GM15510 (cell line): ENCODE data around the gene MCRIP2.
A peak's percentile ranks its signal among the peaks of the same experiment; 100 is the strongest.

Source experiments
- POLR2A ChIP-seq: IDR thresholded peaks from 3 replicates; pipeline ENCODE4 v1.6.1; 2011; ENCODE audit warnings: borderline replicate concordance; ENCODE audit not compliant: insufficient read length; ENCODE audit errors: extremely low read depth

MCRIP2 gene

DNA sequence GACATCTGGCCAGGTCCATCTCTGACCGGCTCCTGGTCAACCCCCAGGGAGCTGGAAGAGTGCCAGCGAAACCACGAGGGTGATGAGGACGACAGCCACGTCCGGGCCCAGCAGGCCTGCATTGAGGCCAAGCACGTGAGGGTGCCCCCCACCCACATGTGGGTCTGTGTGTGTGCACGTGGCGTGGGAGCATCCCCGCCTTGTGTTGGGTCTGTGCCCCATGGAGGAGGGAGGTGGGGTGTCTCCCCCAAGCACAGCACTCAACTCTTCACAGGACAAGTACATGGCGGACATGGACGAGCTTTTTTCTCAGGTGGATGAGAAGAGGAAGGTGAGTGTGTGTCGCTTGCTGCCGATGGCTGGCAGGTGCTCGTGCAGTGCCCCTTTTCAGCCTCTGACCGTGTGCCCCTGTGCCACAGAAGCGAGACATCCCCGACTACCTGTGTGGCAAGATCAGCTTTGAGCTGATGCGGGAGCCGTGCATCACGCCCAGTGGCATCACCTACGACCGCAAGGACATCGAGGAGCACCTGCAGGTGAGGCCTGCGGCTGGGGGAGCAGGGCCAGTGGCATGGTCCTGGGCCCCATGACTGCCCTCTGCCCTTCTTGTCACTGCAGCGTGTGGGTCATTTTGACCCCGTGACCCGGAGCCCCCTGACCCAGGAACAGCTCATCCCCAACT, 40.3 kb downstream of the MCRIP2 start:
- TF ChIP-seq POLR2A = no peak

DNA sequence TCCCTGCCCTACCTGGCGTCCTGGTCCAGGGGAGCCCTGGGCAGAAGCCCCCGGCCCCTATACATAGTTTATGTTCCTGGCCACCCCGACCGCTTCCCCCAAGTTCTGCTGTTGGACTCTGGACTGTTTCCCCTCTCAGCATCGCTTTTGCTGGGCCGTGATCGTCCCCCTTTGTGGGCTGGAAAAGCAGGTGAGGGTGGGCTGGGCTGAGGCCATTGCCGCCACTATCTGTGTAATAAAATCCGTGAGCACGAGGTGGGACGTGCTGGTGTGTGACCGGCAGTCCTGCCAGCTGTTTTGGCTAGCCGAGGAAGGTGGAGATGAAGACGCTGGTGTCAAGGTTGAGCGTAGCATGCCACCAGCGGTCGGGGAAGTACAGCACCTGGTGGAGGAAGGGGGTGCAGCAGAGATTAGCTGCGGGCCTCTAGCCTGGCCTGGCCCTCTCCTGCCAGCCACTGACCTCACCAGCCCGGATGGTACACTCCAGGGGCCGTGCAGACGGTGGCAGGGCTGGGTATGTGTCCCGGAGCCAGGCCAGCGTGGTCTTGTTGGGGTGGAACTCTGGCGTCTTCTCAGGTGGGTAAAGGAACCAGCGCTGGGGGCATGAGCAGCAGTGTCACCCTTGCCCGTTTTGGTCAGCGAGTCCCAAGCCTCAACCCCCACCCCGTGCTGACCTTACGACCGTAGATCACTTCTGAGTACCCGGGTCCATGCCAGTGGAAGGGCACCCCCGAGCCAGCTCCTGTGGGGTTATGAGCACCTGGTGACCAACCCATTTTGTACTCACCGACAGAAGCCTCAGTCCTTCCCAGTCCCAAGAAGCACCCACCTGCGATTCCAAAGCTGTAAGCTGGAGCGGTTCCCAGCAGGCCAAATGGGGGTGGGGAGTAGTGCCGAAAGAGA, 41.1 kb downstream of the MCRIP2 start:
- no peak for TF ChIP-seq POLR2A

DNA sequence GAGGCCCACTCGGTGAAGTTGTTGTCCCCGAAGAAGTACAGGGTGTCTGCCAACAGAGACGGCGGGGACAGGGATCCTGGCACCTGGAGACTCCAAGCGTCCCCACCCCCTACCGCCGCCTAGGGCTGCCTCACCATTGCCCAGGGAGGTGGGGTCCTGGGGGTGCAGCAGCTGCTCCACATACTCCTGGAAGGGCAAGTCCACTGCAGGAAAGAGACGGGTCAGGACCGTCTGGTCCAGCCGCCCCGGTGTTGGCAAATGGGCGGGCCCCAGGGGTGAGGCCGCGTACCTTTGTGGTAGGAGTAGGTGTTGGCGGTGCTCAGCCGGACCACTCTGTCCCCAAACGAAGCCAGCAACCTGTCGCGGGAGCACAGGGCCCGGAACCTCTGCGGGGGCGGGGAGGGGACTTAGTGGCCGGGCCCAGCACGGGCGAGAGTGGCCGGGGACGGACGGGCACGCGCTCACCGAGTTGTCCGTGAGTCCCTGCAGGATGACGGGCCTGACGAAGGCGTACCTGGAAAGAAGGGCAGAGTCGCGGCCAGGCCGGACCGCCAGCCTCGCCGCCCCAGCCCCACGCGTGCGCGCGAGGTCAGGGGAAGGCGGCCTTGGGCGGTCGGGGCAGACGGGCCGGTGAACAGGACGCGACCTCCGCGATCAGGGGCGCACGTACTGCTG, 41.9 kb downstream of the MCRIP2 start:
- TF ChIP-seq POLR2A = no peak

DNA sequence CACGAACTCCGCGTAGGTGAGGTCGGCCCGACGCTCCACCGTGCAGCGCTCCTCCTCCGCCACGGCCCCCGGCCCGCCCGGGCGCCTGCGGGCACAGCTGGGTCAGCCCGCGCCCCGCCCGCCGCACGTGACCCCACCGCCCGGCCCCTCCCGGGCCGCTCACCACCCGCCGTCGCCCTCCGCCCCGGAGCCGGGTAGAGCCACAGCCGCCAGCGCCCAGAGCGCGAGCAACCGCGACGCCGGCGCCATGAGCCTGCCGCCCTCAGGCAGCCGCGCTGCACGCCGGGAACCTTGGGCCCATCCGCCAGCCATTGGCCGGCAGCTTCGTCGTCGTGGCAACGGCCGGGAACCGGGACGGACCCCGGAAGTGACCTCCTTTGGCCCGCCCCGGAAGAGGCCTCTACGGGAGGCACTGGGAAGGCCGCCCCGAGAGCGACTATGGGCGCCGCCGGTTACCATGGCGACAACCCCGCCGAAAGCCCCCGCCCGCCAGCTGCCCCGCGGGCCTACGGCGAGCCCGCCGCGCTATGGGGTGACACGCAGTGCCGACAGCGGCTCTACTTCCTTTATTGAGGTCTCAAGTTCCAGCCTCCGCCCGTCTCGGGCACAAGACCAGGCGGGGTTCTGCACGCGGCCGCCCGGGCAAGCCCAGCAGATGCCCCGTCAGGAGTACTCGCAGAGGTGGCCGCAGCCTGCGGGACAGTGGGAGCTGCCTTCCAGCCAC, 42.6 kb downstream of the MCRIP2 start, which contains the start of gene JMJD8:
Gene JMJD8, minus strand, starts transcription at position 264 of the 724 bp plus-strand sequence. Its CDS starts 15 bp downstream, at position 249.
- peak; percentile 94 for TF ChIP-seq POLR2A

DNA sequence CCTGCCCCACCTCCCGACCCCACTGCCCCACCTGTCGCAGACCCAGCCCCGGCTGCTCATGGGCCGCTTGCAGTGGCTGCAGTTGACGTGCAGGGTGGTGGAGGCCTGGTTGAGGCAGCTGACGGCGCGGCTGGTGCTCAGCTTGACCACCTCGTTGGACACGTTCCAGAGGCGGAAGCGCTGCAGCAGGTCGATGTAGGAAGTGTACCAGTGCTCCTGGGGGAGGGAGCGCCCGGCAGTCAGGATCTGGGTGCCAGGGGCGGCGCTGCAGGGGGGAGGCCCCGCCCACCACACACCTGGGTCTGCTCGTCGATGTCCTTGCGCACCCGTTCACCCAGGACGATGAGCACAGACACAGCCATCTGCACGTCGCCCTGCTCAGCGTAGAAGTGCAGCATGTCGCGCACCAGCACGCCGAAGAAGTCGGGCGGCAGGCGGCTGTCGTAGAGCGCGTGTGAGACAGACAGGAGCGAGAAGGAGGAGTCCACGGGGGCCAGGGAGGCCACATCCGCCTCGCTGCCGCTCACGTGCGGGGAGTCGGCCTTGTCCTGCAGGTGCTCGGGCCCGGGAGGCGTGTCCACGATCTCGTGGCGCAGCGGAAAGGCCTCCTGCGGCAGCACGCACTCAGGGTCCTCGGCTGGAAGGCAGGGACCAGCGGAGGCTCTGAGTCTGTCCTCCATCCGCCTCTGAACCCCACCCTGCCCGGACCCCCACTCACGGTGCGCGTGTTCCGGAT, 43.5 kb downstream of the MCRIP2 start:
- no peak for TF ChIP-seq POLR2A

DNA sequence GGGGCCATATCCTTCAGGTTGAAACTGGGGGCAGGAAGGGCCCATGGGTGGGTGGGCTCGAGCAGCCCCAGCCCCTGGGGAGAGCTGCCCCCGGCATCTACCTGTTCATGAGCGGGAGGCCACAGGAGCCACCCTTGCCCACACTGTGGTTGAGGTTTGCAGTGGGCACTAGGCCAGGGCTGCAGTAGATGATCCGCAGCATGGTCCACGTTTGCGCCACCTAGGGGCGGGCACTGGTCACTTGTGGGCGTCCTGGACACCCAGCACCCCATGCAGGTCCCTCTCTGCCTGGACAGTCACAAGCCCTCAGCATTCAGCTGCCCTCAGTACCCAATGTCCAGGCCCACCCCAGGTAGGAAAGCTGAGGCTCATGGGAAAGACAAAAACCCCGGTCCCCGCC, 44.3 kb downstream of the MCRIP2 start:
- no peak for TF ChIP-seq POLR2A

DNA sequence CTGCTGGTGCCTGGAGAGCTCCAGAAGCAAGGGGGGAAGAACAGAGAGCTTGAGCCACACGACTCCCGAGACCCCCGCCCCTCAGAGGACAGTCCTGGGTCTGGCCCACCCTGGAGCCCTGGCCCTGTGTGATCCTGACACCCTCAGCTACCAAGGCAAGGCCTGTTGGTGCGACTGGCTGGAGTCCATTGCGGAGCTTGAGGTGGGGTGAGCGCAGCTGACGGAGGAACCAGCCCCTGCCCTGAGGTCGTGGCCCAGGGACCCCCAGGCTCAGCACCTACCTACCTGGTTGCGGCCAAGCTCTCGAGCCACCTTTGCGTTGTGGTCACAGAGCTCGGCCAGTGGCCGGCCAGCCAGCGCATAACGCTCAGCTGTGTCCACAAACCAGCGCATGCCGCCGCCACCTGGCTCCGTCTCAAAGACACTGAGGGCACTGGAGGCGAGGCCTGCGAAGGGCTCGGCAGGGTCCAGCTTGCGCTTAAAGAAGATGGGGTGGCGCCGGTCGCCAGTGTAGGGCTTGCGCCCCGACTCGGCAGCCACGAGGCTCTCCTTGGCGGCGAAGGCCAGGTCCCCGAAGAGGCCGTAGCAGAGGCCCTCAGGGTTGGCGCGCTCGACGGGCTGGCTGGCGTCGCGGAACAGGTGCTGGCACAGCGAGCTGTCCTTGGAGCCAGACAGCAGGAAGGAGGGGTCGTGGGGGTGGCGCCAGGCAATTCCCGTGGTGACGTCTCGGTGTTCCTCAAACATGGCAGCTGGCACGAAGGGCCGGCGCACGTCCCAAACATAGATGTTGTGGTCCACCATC, 45.0 kb downstream of the MCRIP2 start:
- TF ChIP-seq POLR2A = no peak

DNA sequence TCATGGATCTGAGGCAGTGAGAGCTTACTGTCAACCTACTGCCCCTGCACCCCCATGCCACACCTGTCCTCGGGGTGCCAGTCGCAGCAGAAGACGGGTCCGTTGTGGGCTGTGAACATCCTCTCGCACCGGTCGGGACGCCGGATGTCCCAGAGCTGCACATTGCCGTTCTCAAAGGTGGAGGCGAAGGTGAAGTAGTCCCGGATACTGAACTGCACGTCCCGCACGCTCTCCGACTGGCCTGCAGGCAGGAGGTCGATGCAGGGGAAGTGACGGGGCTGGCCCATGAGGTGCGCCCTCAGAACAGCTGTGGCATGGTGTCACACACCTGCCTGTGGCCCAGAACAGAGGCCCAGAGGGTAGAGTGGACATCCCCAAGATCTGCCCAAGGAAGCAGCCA, 45.9 kb downstream of the MCRIP2 start:
- no peak for TF ChIP-seq POLR2A

DNA sequence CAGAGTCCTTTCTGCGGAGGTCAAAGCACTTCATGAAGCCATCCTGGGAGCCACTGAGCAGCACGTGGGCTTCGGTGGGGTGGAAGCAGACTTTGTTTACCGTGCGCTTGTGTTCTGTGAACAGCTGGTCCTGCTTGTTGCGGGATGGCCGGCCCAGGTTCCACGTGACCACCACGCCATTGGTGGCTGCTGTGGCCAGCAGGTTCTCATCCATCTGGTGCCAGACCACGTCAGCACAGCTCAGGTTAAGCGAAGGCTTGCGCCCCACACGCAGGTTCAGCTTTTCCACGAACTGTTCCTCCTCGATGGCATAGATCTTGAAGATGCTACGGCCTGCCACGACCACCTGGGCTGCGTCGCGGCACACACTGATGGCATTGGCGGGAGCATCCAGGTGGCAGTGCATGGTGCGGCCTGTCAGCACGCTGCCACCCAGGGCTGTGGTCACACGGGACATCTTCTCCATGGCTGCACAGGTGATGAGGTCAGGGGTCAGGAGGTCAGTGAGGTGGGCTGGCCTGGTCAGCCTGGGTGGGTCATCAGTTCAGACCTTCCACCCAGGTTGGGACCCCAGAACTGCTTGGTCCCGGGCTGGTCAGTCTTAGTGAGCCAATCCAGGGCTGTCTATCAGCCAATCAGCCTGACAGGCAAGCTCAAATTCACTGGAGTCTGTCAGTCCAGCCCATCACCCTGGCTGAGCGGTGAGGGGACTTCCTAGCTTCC, 47.7 kb downstream of the MCRIP2 start:
- TF ChIP-seq POLR2A = no peak

DNA sequence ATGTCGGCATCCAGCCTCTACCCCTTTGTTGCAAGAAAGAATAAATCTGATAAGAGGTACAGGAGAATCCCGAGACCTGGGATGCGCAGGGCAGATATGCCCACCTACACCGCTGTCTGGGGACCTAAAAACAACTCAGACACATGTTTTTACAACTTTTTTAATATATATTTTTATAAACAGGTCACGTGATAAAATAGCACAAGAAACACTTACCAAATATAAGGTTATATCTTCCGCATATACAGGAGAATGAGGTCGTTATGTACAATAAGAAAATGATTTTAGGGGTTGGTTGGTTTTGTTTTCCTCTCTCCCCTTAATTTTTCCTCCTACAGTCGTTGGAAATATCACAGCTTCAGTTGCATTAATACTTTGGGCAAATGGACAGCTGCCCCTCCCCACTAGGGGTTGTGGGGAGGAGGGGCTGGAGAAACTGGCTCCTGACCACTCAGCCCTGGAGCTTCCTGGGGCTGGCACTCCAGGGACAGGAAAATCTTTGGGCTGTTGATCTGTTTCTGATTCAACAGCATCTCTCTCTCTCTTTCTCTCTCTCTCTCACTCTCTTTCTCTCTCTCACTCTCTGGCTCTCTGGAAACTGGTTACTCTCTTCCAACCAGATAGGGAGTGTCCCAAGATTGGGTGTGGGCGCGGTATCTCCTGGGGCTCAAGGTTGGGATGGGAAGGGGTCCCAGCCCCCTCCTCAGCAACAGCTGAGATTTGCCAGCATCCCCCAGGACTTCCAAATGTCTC, 50.9 kb downstream of the MCRIP2 start:
- no peak for TF ChIP-seq POLR2A

DNA sequence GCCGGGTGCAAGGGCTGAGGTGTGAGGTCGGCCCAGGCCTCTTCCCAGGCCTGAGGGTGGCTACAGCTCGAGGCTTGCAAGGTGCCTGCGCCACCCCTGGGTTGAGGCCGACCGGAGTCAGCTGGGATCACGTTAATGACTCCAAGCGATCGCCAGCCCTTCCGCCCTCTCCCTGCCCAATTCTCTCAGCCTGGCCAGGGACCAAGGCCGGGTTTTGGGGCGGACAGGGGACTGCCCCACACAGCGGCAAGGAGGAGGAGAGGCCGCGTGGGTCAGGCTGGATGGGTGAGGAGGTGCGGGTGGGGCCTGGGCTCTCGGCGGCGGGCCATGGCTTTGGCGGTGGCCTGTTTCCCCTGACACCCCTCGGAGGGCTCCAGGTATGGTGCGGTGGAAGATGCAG, 51.7 kb downstream of the MCRIP2 start:
- no peak for TF ChIP-seq POLR2A

DNA sequence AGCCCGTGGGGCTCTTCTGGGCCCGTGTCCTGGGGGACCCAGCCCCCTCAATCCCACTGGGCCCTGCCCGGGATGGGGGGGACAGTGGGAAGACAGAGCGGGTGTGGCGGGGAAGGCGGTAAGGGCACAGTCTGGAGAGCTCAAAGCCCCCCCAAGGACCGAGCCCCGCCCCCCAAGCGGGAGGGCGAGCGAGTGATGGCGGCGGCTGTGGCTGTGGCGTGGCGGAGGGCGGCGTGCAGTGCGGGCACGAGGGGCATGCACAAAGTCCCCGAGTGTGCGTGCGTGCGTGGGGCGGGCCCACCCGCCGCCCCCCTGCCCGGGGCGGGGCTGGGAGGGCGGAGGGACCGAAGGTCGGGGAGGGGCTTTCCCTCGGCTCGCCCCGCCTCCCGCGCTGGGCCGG, 52.1 kb downstream of the MCRIP2 start:
- TF ChIP-seq POLR2A = no peak

DNA sequence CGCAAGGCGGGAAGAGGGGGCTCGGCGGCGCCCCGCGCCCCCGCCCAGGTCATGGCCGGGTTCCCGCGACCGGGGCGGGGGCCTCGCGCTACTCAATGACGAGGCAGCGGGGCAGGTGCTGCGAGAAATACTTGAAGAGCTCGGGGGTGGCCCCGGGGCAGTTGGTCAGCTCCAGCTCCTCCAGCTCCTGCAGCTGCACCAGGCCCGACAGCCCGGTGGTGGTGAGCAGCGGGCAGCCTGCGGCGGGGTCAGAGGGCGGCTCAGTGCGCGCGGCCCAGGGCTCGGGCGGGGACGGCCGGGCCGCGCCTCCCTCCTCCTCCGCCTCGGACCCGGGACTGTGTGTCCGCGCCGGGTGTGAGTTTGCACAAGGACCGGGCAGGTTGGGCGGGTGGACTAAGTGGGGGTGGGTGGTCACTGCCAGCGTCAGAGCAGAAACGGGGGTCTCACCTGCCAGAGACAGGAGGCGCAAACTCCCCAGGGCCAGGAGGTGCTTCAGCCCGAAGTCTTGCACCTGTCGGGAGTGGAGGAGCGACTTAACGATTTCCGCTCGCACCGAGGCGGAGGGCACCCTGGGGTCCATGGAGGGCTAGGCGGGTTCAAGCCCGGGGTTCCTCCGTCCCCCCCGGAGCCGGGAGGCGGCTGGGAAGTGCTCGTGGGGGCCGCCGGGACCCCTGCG, 52.7 kb downstream of the MCRIP2 start:
- no peak for TF ChIP-seq POLR2A
